Measurements from ENCODE around the gene LTBP1. TPM values are rescaled to one million over a fixed set of nuclear protein-coding genes. Genes with fewer than 3 reads are reported as not detected.

The LTBP1 gene
- total RNA-seq, 1 experiment from 2014 or later = 119 TPM

DNA sequence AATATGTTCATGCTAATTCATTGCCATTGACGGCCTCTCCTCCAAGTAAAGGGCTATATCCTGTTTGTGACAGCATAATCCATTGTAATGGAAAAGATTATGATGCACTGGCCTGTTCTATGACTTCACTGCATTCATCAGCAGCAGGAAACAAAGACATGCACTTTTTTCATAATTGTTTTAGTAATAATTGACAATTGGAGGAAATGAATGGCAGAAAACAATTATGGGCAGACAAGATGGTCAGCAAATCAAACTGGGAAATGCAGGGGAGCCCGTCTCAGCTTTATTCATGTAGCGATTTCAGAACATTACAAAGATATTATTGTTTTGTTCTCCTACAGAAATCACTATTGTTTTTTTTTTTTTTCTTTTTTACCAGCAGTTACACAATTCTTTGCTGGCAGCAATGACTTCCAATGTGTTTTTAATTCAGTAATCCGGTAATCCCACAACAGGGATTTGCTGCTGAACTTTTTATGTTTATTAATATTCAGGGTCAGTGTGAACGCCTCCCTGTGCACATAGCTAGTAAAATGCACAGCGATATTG lies 495.9 kb downstream of the LTBP1 start:
- no peak for DNase-seq (ENCODE audit: unreplicated experiment)
- no peaks in the 10 kb centered on the region for H3K27me3 Mint-ChIP-seq (ENCODE audit: insufficient read depth, unreplicated experiment)
- BruUV-seq (replicated peaks) = no TSS peak
- POLR2A ChIA-PET = no interaction called here
- H3K4me3 Mint-ChIP-seq (ENCODE audit: unreplicated experiment) = no peak overlapping the region
- H3K9me3 Mint-ChIP-seq (ENCODE audit: unreplicated experiment) = no peaks in the 10 kb centered on the region
- no peaks in the 10 kb centered on the region for H3K4me1 Mint-ChIP-seq (ENCODE audit: insufficient read depth, unreplicated experiment)
- CTCF ChIA-PET = interaction anchor here (0.5 to 3.1 kb wide), 14 partner anchors 8 to 192 kb away, joined by 3 to 19 read pairs (median 5); no protein-coding TSS in a partner anchor
- intact Hi-C loops (cut with micrococcal nuclease) = loop anchor here (10.0 kb wide), 1 partner anchor 888 kb away; no protein-coding TSS in a partner anchor
- no peaks in the 10 kb centered on the region for H3K36me3 Mint-ChIP-seq (ENCODE audit: insufficient read depth, unreplicated experiment)
- TF ChIP-seq CTCF (IDR thresholded peaks at IDR 0.05; ENCODE audit: unreplicated experiment) = no peak
- H3K27ac Mint-ChIP-seq (ENCODE audit: low read depth, unreplicated experiment) = no peak overlapping the region

GRCh38 chr2:33443274-33443829 lies 496.6 kb downstream of the LTBP1 start:
- ChIA-PET POLR2A (no interaction called here), CTCF (interaction anchor here (0.6 to 3.1 kb wide), 10 partner anchors 9 to 410 kb away, joined by 3 to 19 read pairs (median 4); no protein-coding TSS in a partner anchor)
- no peak for DNase-seq (ENCODE audit: unreplicated experiment)
- Mint-ChIP-seq H3K36me3 (ENCODE audit: insufficient read depth, unreplicated experiment) (no peaks in the 10 kb centered on the region), H3K27ac (ENCODE audit: low read depth, unreplicated experiment) (no peak overlapping the region), H3K4me1 (ENCODE audit: insufficient read depth, unreplicated experiment) (no peaks in the 10 kb centered on the region), H3K9me3 (ENCODE audit: unreplicated experiment) (no peaks in the 10 kb centered on the region), H3K27me3 (ENCODE audit: insufficient read depth, unreplicated experiment) (no peaks in the 10 kb centered on the region), H3K4me3 (ENCODE audit: unreplicated experiment) (no peak overlapping the region)
- intact Hi-C loops (cut with micrococcal nuclease) = loop anchor here (10.0 kb wide), 1 partner anchor 889 kb away; no protein-coding TSS in a partner anchor
- TF ChIP-seq CTCF (IDR thresholded peaks at IDR 0.05; ENCODE audit: unreplicated experiment) = no peak
- BruUV-seq (replicated peaks) = no TSS peak

GRCh38 chr2:33444967-33445366 lies 498.2 kb downstream of the LTBP1 start:
- CTCF ChIA-PET = interaction anchor here (0.7 to 1.5 kb wide), 5 partner anchors 49 to 421 kb away, joined by 3 to 5 read pairs (median 3); partner anchors contain the start of gene FAM98A
- intact Hi-C loops (cut with micrococcal nuclease) = loop anchor here (10.0 kb wide), 1 partner anchor 890 kb away; no protein-coding TSS in a partner anchor
- Mint-ChIP-seq H3K9me3 (ENCODE audit: unreplicated experiment) (no peaks in the 10 kb centered on the region), H3K36me3 (ENCODE audit: insufficient read depth, unreplicated experiment) (no peaks in the 10 kb centered on the region), H3K27me3 (ENCODE audit: insufficient read depth, unreplicated experiment) (no peaks in the 10 kb centered on the region), H3K4me3 (ENCODE audit: unreplicated experiment) (no peak overlapping the region), H3K4me1 (ENCODE audit: insufficient read depth, unreplicated experiment) (no peaks in the 10 kb centered on the region), H3K27ac (ENCODE audit: low read depth, unreplicated experiment) (no peak overlapping the region)
- POLR2A ChIA-PET = interaction anchor here (0.7 kb wide), 1 partner anchor 178 kb away, joined by 3 read pairs; no protein-coding TSS in a partner anchor
- no peak for TF ChIP-seq CTCF (IDR thresholded peaks at IDR 0.05; ENCODE audit: unreplicated experiment)
- DNase-seq (ENCODE audit: unreplicated experiment) = no peak
- BruUV-seq (replicated peaks) = no TSS peak

- no TSS peak for BruUV-seq (replicated peaks)
- POLR2A ChIA-PET = no interaction called here
These were observed 501.6 kb downstream of the LTBP1 start for GRCh38 chr2:33448220-33448899.

More at GRCh38 chr2:33448220-33448899, 501.6 kb downstream of the LTBP1 start:
- H3K4me1 Mint-ChIP-seq (ENCODE audit: insufficient read depth, unreplicated experiment) = no peaks in the 10 kb centered on the region
- H3K9me3 Mint-ChIP-seq (ENCODE audit: unreplicated experiment) = no peaks in the 10 kb centered on the region
- CTCF ChIA-PET = no interaction called here
- H3K4me3 Mint-ChIP-seq (ENCODE audit: unreplicated experiment) = no peak overlapping the region
- H3K27me3 Mint-ChIP-seq (ENCODE audit: insufficient read depth, unreplicated experiment) = no peaks in the 10 kb centered on the region
- H3K36me3 Mint-ChIP-seq (ENCODE audit: insufficient read depth, unreplicated experiment) = no peaks in the 10 kb centered on the region
- no peak for DNase-seq (ENCODE audit: unreplicated experiment)
- intact Hi-C loops (cut with micrococcal nuclease) = loop anchor here (10.0 kb wide), 1 partner anchor 894 kb away; no protein-coding TSS in a partner anchor
- TF ChIP-seq CTCF (IDR thresholded peaks at IDR 0.05; ENCODE audit: unreplicated experiment) = no peak
- H3K27ac Mint-ChIP-seq (ENCODE audit: low read depth, unreplicated experiment) = no peak overlapping the region

Measured in MCF 10A (cell line).